Panc1 (cell line): ENCODE data around the gene ZNF236. TPM values are rescaled to one million over a fixed set of nuclear protein-coding genes. Genes with fewer than 3 reads are reported as not detected.
"Not testable (repeated sequence)": the region's sequence is repeated elsewhere in the genome, so short reads cannot be mapped to it uniquely, and the experiment has no call there.

Source experiments
- ATAC-seq: fragments of 200-7000 bp; cut with Tn5 transposase; 2 replicates; pipeline ENCODE4 v1.9.1; 2020; ENCODE audit warnings: mild to moderate bottlenecking, moderate library complexity
- BruUV-seq: library from RNA; stranded (reverse); fragments of 400-500 nt; replicated peaks from 2 replicates; lab custom pipeline; 2021; lab: Mats Ljungman, UMichigan
- CTCF ChIA-PET: fragments of 300-600 bp; sonication (Branson Sonifier 250); formaldehyde crosslinking; loops from one replicate; lab custom pipeline; 2022; ENCODE audit warnings: antibody characterized with exemption; lab: Charles Lee
- POLR2A ChIA-PET: fragments of 300-600 bp; sonication (Branson Sonifier 250); formaldehyde crosslinking; loops from one replicate; lab custom pipeline; 2022; ENCODE audit warnings: antibody characterized with exemption; lab: Charles Lee
- DNase-seq: peaks from one replicate; pipeline ENCODE4 v3.0.0-alpha.2; 2010; ENCODE audit warnings: low read depth, low spot score
- H3K27ac ChIP-seq: 2 replicates; pipeline ENCODE4 v1.5.1; 2011; ENCODE audit warnings: mild to moderate bottlenecking, low read length, inconsistent platforms
- H3K27me3 ChIP-seq: fragments of 200-500 bp; sonication (Bioruptor generic); 2 replicates; pipeline ENCODE4 v1.6.0; 2014; ENCODE audit warnings: low read length, inconsistent platforms; ENCODE audit not compliant: control insufficient read depth, insufficient read depth
- H3K36me3 ChIP-seq: fragments of 200-500 bp; sonication (Bioruptor generic); 2 replicates; pipeline ENCODE4 v1.5.1; 2014; ENCODE audit warnings: inconsistent platforms, mild to moderate bottlenecking, low read length, moderate library complexity; ENCODE audit not compliant: control insufficient read depth, insufficient read depth
- H3K4me1 ChIP-seq: 2 replicates; pipeline ENCODE4 v1.5.1; 2011; ENCODE audit warnings: inconsistent platforms, mild to moderate bottlenecking, low read length, moderate library complexity; ENCODE audit not compliant: control insufficient read depth, insufficient read depth
- H3K4me3 ChIP-seq, 2 experiments: 2 replicates each; pipeline ENCODE4 v1.5.1; 2011 to 2012; ENCODE audit warnings: low read depth in 2 of 2, low read length in 2 of 2, mild to moderate bottlenecking in 2 of 2, inconsistent platforms in 1 of 2, moderate library complexity in 1 of 2
- H3K9me3 ChIP-seq: fragments of 200-500 bp; sonication (Bioruptor generic); 2 replicates; pipeline ENCODE4 v1.5.1; 2014; ENCODE audit warnings: low read depth, mild to moderate bottlenecking, inconsistent platforms, low read length, moderate library complexity; ENCODE audit not compliant: control insufficient read depth, insufficient read depth
- CTCF ChIP-seq: fragments of 450-650 bp; IDR thresholded peaks from 2 replicates; pipeline ENCODE4 v1.5.1; 2017; ENCODE audit warnings: mild to moderate bottlenecking
- POLR2AphosphoS5 ChIP-seq: IDR thresholded peaks from 2 replicates; pipeline ENCODE4 v1.6.1; 2012; ENCODE audit warnings: mild to moderate bottlenecking, low read depth, low read length, moderate library complexity
- REST ChIP-seq, 2 experiments: IDR thresholded peaks; 2 replicates each; pipeline ENCODE4 v1.6.1; 2011 to 2012; ENCODE audit warnings: low read depth in 2 of 2, control low read depth in 1 of 2, low read length in 1 of 2, mild to moderate bottlenecking in 1 of 2, moderate library complexity in 1 of 2; ENCODE audit not compliant: insufficient read depth in 1 of 2
- SIN3A ChIP-seq: IDR thresholded peaks from 2 replicates; pipeline ENCODE4 v1.6.1; 2012; ENCODE audit warnings: low read depth, mild to moderate bottlenecking, low read length, moderate library complexity, borderline replicate concordance; ENCODE audit not compliant: insufficient read depth
- TCF7L2 ChIP-seq: IDR thresholded peaks from 2 replicates; pipeline ENCODE4 v1.6.1; 2011; ENCODE audit warnings: mild to moderate bottlenecking, low read depth, low read length, inconsistent platforms
- in situ Hi-C: cut with HindIII; loops from 2 replicates; pipeline ENCODE4 v1.10.0; 2016; ENCODE audit warnings: low sequenced_read_pairs, low pct_unique_long_range_greater_than_20kb
- intact Hi-C: fragments of 100-400 bp; cut with micrococcal nuclease; formaldehyde crosslinking; loops from one replicate; pipeline ENCODE4 v1.10.0; 2022; ENCODE audit not compliant: unreplicated experiment
- total RNA-seq: library from RNA; stranded (reverse); gene quantifications from one replicate; pipeline ENCODE4 v1.2.1, GENCODE V29; 2021; ENCODE audit not compliant: unreplicated experiment

The ZNF236 gene
- total RNA-seq, 1 experiment from 2014 or later: 32.2 TPM

- ChIA-PET POLR2A (no interaction called here), CTCF (interaction anchor here (0.6 kb wide), 1 partner anchor 66 kb away, joined by 5 read pairs; no protein-coding TSS in a partner anchor)
- no peak for TF ChIP-seq TCF7L2
- TF ChIP-seq CTCF: no peak
- no peak for TF ChIP-seq SIN3A
- no peak for TF ChIP-seq POLR2AphosphoS5
- TF ChIP-seq REST (IDR thresholded peaks at IDR 0.05; ENCODE audit: insufficient read depth in 1 of 2, low read depth in 2 of 2, low read length in 1 of 2): no peak
- in situ Hi-C loops (no loop called here), intact Hi-C loops (no loop called here)
- no peak for ATAC-seq
- DNase-seq: no peak
- Histone ChIP-seq H3K36me3 (no peaks in the 10 kb centered on the region), H3K9me3 (no peaks in the 10 kb centered on the region), H3K4me3 (no peak overlapping the region), H3K4me1 (no peaks in the 10 kb centered on the region; the same call in 1 of the 2 replicates), H3K27me3 (no peaks in the 10 kb centered on the region), H3K27ac (no peak overlapping the region)
- no TSS peak for BruUV-seq
Measured at GRCh38 chr18:76988827-76989646, 166.7 kb downstream of the ZNF236 start.

- Histone ChIP-seq H3K4me1 (no peaks in the 10 kb centered on the region; the same call in 1 of the 2 replicates), H3K4me3 (no peak overlapping the region), H3K36me3 (no peaks in the 10 kb centered on the region), H3K27ac (no peak overlapping the region), H3K27me3 (no peaks in the 10 kb centered on the region), H3K9me3 (no peaks in the 10 kb centered on the region)
- ChIA-PET CTCF (no interaction called here), POLR2A (no interaction called here)
- ATAC-seq (no peak), DNase-seq (no peak)
- BruUV-seq: no TSS peak
- TF ChIP-seq CTCF (no peak), REST (IDR thresholded peaks at IDR 0.05; ENCODE audit: insufficient read depth in 1 of 2, low read depth in 2 of 2, low read length in 1 of 2) (no peak), POLR2AphosphoS5 (no peak)
- in situ Hi-C loops (no loop called here), intact Hi-C loops (no loop called here)
Measured at GRCh38 chr18:76989647-76990190, 167.4 kb downstream of the ZNF236 start.

- POLR2A ChIA-PET, H3K9me3 ChIP-seq, DNase-seq, BruUV-seq, H3K27ac ChIP-seq, H3K4me3 ChIP-seq, intact Hi-C loops, H3K36me3 ChIP-seq, H3K4me1 ChIP-seq, in situ Hi-C loops, H3K27me3 ChIP-seq, ATAC-seq: not testable (repeated sequence)
- CTCF ChIA-PET: interaction anchor here (0.6 kb wide), 1 partner anchor 156 kb away, joined by 4 read pairs; no protein-coding TSS in a partner anchor
Measured at GRCh38 chr18:76990343-76991020, 168.1 kb downstream of the ZNF236 start.
